K562 (cell line): Measurements from ENCODE around the gene JUND. TPM values are rescaled to one million over a fixed set of nuclear protein-coding genes. Genes with fewer than 3 reads are reported as not detected.

Source experiments
- CHAMP1 ChIP-seq: fragments of 450-650 bp; IDR thresholded peaks from 2 replicates; pipeline ENCODE4 v1.6.1; 2016; ENCODE audit warnings: mild to moderate bottlenecking
- CTBP1 ChIP-seq: fragments of 450-650 bp; IDR thresholded peaks from 2 replicates; pipeline ENCODE4 v1.6.1; 2016; ENCODE audit warnings: borderline replicate concordance
- DLX4 ChIP-seq: fragments of 250-450 bp; sonication (Bioruptor Pico); IDR thresholded peaks from 2 replicates; pipeline ENCODE4 v1.6.1; 2021; ENCODE audit warnings: mild to moderate bottlenecking
- FOXM1 ChIP-seq, 2 experiments: fragments of 450-650 bp in 1 of 2; sonication (generic) in 1 of 2; formaldehyde crosslinking in 1 of 2; IDR thresholded peaks; 2 replicates each; pipeline versions ENCODE4 v1.6.1 to v1.9.0; 2017 to 2022; ENCODE audit warnings: low read depth in 2 of 2, mild to moderate bottlenecking in 2 of 2, missing genetic modification reagents in 1 of 2, moderate library complexity in 1 of 2
- FUS ChIP-seq: fragments of 200-400 bp; formaldehyde crosslinking; optimal IDR thresholded peaks from 2 replicates; pipeline ENCODE3; 2017; ENCODE audit warnings: low read depth, low read length
- HMG20B ChIP-seq: fragments of 250-450 bp; sonication (Bioruptor Pico); IDR thresholded peaks from 2 replicates; pipeline ENCODE4 v1.5.0; 2021; ENCODE audit warnings: mild to moderate bottlenecking
- HSF4 ChIP-seq: fragments of 250-450 bp; sonication (Bioruptor Pico); IDR thresholded peaks from 2 replicates; pipeline ENCODE4 v2.1.2; 2022; ENCODE audit warnings: mild to moderate bottlenecking, moderate library complexity, borderline replicate concordance
- KAT8 ChIP-seq: fragments of 450-650 bp; IDR thresholded peaks from 2 replicates; pipeline ENCODE4 v1.6.1; 2016; ENCODE audit warnings: low read depth, mild to moderate bottlenecking
- MAFF ChIP-seq: IDR thresholded peaks from 2 replicates; pipeline ENCODE4 v1.6.1; 2012; ENCODE audit warnings: low read length, improper control_type of control experiment
- MCM7 ChIP-seq, 2 experiments: fragments of 450-650 bp; IDR thresholded peaks; 2 replicates each; pipeline ENCODE4 v1.6.1; 2016 to 2018
- MYNN ChIP-seq, 2 experiments: sonication (generic); formaldehyde crosslinking in 1 of 2; IDR thresholded peaks; 2 replicates each; pipeline versions ENCODE4 v1.5.0 to v1.6.1; 2016 to 2020; ENCODE audit warnings: antibody characterized with exemption in 1 of 2, missing genetic modification reagents in 1 of 2
- PCBP1 ChIP-seq: fragments of 200-400 bp; formaldehyde crosslinking; IDR thresholded peaks from 2 replicates; pipeline ENCODE4 v1.6.1; 2018; ENCODE audit warnings: mild to moderate bottlenecking, low read depth, low read length; ENCODE audit not compliant: poor library complexity, severe bottlenecking
- PYGO2 ChIP-seq: fragments of 450-650 bp; IDR thresholded peaks from 2 replicates; pipeline ENCODE4 v1.6.1; 2016; ENCODE audit warnings: mild to moderate bottlenecking, missing genetic modification characterization, moderate library complexity, missing compliant biosample characterization
- RBM17 ChIP-seq: fragments of 200-400 bp; formaldehyde crosslinking; IDR thresholded peaks from 2 replicates; pipeline ENCODE4 v1.6.1; 2017; ENCODE audit warnings: low read depth, mild to moderate bottlenecking, low read length, borderline replicate concordance
- RNF219 ChIP-seq: fragments of 250-450 bp; sonication (Bioruptor Pico); IDR thresholded peaks from 2 replicates; pipeline ENCODE4 v1.5.0; 2022; ENCODE audit warnings: mild to moderate bottlenecking
- SOX6 ChIP-seq: fragments of 450-650 bp; IDR thresholded peaks from 2 replicates; pipeline ENCODE4 v1.6.1; 2014; ENCODE audit warnings: mild to moderate bottlenecking
- ZBTB17 ChIP-seq: fragments of 450-650 bp; formaldehyde crosslinking; IDR thresholded peaks from 2 replicates; pipeline ENCODE4 v1.4.0; 2020; ENCODE audit warnings: mild to moderate bottlenecking
- ZNF175 ChIP-seq: fragments of 200-800 bp; sonication (Bioruptor generic); IDR thresholded peaks from 2 replicates; pipeline ENCODE4 v1.6.1; 2016; ENCODE audit warnings: low read depth, mild to moderate bottlenecking, missing genetic modification characterization, missing compliant biosample characterization
- ZNF224 ChIP-seq: sonication (generic); formaldehyde crosslinking; IDR thresholded peaks from 2 replicates; pipeline ENCODE4 v1.8.0; 2022; ENCODE audit warnings: mild to moderate bottlenecking, missing genetic modification reagents
- ZNF512 ChIP-seq: IDR thresholded peaks from 2 replicates; pipeline ENCODE4 v1.6.1; 2016; ENCODE audit warnings: missing genetic modification characterization, missing compliant biosample characterization
- ZNF707 ChIP-seq: fragments of 250-450 bp; sonication (Bioruptor Pico); conservative IDR thresholded peaks from 2 replicates; pipeline ENCODE4 v1.8.0; 2022; ENCODE audit warnings: inconsistent platforms, mild to moderate bottlenecking, moderate library complexity
- polyA plus RNA-seq, 8 experiments: library from polyadenylated mRNA; depleted of rRNA in 4 of 8; stranded (reverse) in 5 of 8; unstranded in 3 of 8; fragments of >200 nt; fragmentation: Nextera tagmentation in 2 of 8; fragmentation: Illumina TruSeq in 1 of 8; extraction: Ambion mirVana in 2 of 8; extraction: Trizol in 1 of 8; gene quantifications; 2 replicates each; pipeline versions ENCODE4 v1.2.1 to v1.2.3, GENCODE V29; 2011 to 2014; ENCODE audit warnings: inconsistent platforms in 1 of 8, missing spikeins in 1 of 8
- total RNA-seq, 7 experiments: library from RNA; depleted of rRNA in 6 of 7; stranded (reverse); fragments of >200 nt in 6 of 7; fragmentation: Illumina TruSeq in 2 of 7; extraction: Trizol in 2 of 7; gene quantifications; 2 replicates each; pipeline versions ENCODE4 v1.2.1 to v1.2.3, GENCODE V29; 2011 to 2021; ENCODE audit warnings: low replicate concordance in 1 of 7

JUND gene
- total and polyA plus RNA-seq, 9 of the 15 experiments (the other 6 are each of a cell fraction or from before 2014, with no cell fraction given): 6.4 to 286 (median 42.3) TPM

GRCh38 chr19:18291590-18292461 lies 10.4 kb upstream of the JUND start (continued):
- no peak; a peak in 1 of 4 replicates for TF ChIP-seq MCM7 (IDR thresholded peaks at IDR 0.05)
- TF ChIP-seq FUS: peak; percentile 72
- no peak for TF ChIP-seq RNF219
- TF ChIP-seq ZNF707 (CRISPR knock-in tag): no peak
- no peak for TF ChIP-seq MAFF
- no peak for TF ChIP-seq HSF4
- TF ChIP-seq ZNF512 (tag): no peak
- no peak for TF ChIP-seq DLX4 (CRISPR knock-in tag)
- no peak for TF ChIP-seq CHAMP1
- no peak for TF ChIP-seq RBM17
- peak; percentile 90 for TF ChIP-seq PCBP1
- no peak for TF ChIP-seq KAT8
- TF ChIP-seq PYGO2 (tag): no peak
- 0 out of 2 replicates have a peak, but pooled peaks have one; percentile 59 for TF ChIP-seq ZBTB17 (CRISPR knock-in tag)
- TF ChIP-seq ZNF175 (CRISPR knock-in tag): 0 out of 2 replicates have a peak, but pooled peaks have one; percentile 20
- TF ChIP-seq HMG20B (CRISPR knock-in tag): peak; percentile 31; the same call in 1 of the 2 replicates
- no peak for TF ChIP-seq ZNF224 (CRISPR knock-in tag)
- peak; percentile 67; the same call in 1 of the 2 replicates for TF ChIP-seq CTBP1
- TF ChIP-seq FOXM1 (IDR thresholded peaks at IDR 0.05; ENCODE audit: low read depth): 0 out of 2 replicates have a peak, but pooled peaks have one; percentile 22
- no peak for TF ChIP-seq FOXM1 (CRISPR knock-in tag; IDR thresholded peaks at IDR 0.05; ENCODE audit: low read depth)
- peak; percentile 49; the same call in 1 of the 2 replicates for TF ChIP-seq MYNN (IDR thresholded peaks at IDR 0.05)
- TF ChIP-seq MYNN (CRISPR knock-in tag; IDR thresholded peaks at IDR 0.05): no peak
- TF ChIP-seq SOX6: peak; percentile 20; the same call in 1 of the 2 replicates
